ENCODE data around the gene DNASE2. TPM values are rescaled to one million over a fixed set of nuclear protein-coding genes. Genes with fewer than 3 reads are reported as not detected.

The DNASE2 gene
- total RNA-seq, 4 donors from 2014 or later: 26.6 to 37.4 (median 31.2) TPM

DNA sequence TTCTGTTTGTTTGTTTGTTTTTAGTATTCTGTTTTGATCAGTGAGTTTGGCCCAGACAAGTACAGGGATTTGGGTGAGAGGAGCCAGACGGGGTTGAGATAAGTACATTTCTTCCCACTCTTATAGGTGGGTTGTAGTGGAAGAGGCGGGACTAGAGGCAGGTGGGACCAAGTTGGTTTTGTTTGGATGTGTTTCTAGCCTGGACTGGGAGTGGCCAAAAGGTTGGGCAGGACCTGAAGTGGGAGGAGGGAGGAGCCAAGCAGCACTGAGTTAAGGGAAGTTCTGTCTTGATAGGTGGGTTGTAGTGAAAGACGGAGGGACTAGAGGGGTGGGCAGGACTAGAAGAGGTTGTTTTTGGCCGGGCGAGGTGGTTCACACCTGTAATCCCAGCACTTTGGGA is 9.0 kb downstream of the DNASE2 start:
- Histone ChIP-seq H3K4me3 (no peak overlapping the region), H3K9me3 (no peaks in the 10 kb centered on the region), H3K27me3 (peaks cover 0 to 22% (median 0%) of the 10 kb centered on the region in 4 donors), H3K27ac (replicated peaks in 1 of 4) (no peak overlapping the region), H3K36me3 (peaks cover 9 to 39% (median 24%) of the 10 kb centered on the region in 4 donors), H3K4me1 (peaks cover 6 to 20% (median 11%) of the 10 kb centered on the region in 4 donors)
- intact Hi-C loops (cut with DNase I): no loop called here
- no peak for DNase-seq (ENCODE audit: extremely low spot score)
- WGBS: 90% methylated on average over 5 of the region's 5 CpGs
- no peak for TF ChIP-seq EP300 (IDR thresholded peaks at IDR 0.05)
- no peak for TF ChIP-seq POLR2AphosphoS5 (IDR thresholded peaks at IDR 0.05)
- TF ChIP-seq, protein P1, sequence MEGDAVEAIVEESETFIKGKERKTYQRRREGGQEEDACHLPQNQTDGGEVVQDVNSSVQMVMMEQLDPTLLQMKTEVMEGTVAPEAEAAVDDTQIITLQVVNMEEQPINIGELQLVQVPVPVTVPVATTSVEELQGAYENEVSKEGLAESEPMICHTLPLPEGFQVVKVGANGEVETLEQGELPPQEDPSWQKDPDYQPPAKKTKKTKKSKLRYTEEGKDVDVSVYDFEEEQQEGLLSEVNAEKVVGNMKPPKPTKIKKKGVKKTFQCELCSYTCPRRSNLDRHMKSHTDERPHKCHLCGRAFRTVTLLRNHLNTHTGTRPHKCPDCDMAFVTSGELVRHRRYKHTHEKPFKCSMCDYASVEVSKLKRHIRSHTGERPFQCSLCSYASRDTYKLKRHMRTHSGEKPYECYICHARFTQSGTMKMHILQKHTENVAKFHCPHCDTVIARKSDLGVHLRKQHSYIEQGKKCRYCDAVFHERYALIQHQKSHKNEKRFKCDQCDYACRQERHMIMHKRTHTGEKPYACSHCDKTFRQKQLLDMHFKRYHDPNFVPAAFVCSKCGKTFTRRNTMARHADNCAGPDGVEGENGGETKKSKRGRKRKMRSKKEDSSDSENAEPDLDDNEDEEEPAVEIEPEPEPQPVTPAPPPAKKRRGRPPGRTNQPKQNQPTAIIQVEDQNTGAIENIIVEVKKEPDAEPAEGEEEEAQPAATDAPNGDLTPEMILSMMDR (IDR thresholded peaks at IDR 0.05): no peak
- no peak for TF ChIP-seq POLR2A (IDR thresholded peaks at IDR 0.05; ENCODE audit: low read depth)

DNA sequence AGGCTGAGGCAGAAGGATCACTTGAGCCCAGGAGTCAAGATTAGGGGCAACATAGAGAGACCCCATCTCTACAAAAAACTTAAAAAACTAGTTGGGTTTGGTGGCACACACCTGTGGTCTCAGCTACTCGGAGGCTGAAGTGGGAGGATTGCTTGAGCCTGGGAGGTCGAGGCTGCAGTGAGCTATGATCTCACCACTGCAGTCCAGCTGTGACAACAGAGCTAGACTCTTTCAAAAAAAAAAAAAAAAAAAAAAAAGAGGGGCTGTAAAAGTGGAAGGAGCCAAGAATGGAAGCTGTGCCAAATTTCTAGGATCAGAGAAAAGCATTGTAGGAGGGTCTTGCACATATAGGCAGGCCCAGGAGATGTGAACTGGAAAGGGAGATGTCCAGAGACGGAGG is 9.6 kb downstream of the DNASE2 start:
- Histone ChIP-seq H3K36me3 (peaks cover 3 to 34% (median 18%) of the 10 kb centered on the region in 4 donors), H3K4me1 (peaks cover 6 to 23% (median 14%) of the 10 kb centered on the region in 4 donors), H3K27ac (replicated peaks in 1 of 4) (no peak overlapping the region), H3K4me3 (no peak overlapping the region), H3K9me3 (no peaks in the 10 kb centered on the region), H3K27me3 (peaks cover 0 to 26% (median 0%) of the 10 kb centered on the region in 4 donors)
- no peak for DNase-seq (ENCODE audit: extremely low spot score)
- WGBS: 79% methylated on average over 3 of the region's 3 CpGs
- intact Hi-C loops (cut with DNase I): no loop called here
- TF ChIP-seq POLR2AphosphoS5 (IDR thresholded peaks at IDR 0.05) (no peak), EP300 (IDR thresholded peaks at IDR 0.05) (no peak), POLR2A (IDR thresholded peaks at IDR 0.05; ENCODE audit: low read depth) (no peak)
- TF ChIP-seq, protein P1 (IDR thresholded peaks at IDR 0.05): no peak

DNA sequence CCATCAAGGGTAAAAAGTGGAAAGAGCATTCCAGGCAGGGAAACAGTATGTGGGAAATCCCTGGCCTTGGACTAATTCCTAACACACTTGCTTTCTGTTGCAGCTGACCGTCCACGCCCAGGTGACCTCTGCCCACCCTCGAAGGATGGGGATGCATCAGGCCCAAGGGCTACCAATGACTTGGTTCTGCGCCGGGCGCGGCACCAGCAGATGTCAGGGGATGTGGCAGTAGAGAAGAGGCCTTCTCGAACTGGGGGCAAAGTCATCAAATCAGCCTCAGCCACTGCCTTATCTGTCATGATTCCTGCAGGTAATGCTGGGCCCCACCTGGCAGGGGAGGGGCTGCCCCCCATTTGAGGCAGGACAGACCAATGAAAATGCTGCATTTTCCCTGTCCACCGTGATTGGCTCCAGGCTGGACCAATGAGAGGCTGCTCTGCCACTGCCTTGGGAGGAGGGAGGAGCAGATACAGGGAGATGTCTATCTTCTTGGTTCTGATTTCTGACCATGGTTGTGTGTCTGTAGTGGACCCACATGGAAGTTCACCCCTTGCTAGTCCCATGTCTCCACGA is 12.6 kb downstream of the DNASE2 start:
- H3K4me3 ChIP-seq: no peak overlapping the region
- intact Hi-C loops (cut with DNase I): no loop called here
- WGBS: 98% methylated on average over 7 of the region's 10 CpGs

DNA sequence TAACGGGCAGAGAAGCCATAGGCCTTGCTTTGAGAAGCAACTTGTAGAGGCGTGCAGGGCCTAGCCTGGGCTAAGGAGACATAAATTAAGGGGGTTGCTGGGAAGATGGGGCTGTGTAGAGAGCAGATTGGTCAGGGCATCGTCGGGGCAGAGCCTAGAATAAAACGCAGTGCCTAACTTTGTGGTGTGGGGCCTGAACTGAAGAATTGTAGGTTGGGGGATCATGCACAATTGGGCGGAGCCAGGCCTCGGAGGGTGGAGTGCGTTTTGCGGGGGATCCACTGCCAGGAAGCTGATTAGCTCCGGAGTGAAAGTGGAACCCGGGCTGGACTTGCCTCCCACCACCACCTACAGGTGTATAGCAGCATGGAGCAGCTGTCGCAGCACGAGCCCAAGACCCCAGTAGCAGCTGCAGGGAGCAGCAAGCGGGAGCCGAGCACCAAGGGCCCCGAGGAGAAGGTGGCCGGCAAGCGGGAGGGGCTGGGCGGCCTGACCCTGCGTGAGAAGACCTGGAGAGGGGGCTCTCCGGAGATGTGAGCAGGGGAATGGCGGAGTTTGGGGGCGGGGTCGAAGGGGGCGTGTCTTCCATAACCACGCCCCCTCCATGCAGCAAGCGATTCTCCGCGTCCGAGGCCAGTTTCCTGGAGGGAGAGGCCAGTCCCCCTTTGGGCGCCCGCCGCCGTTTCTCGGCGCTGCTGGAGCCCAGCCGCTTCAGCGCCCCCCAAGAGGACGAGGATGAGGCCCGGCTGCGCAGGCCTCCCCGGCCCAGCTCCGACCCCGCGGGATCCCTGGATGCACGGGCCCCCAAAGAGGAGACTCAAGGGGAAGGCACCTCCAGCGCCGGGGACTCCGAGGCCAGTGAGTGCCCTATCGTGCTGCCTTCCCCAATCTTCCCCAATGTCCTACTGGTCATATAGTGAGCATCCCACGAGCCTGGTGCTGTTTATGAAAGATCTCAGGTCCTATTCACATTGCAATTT is 13.8 kb downstream of the DNASE2 start:
- H3K36me3 ChIP-seq: no peaks in the 10 kb centered on the region
- TF ChIP-seq EP300 (IDR thresholded peaks at IDR 0.05) (no peak), POLR2AphosphoS5 (IDR thresholded peaks at IDR 0.05) (no peak), POLR2A (IDR thresholded peaks at IDR 0.05; ENCODE audit: low read depth) (no peak)
- TF ChIP-seq, protein P1 (IDR thresholded peaks at IDR 0.05): no peak
- intact Hi-C loops (cut with DNase I): no loop called here
- H3K27ac ChIP-seq (replicated peaks in 1 of 4): no peak overlapping the region
- peak overlapping the region; percentile 41 to 53 (median 46) for H3K4me3 ChIP-seq
- peaks cover 0 to 40% (median 0%) of the 10 kb centered on the region in 4 donors for H3K27me3 ChIP-seq
- 17% methylated on average over 27 of the region's 51 CpGs for WGBS
- H3K9me3 ChIP-seq: no peaks in the 10 kb centered on the region
- no peak for DNase-seq (ENCODE audit: extremely low spot score)
- H3K4me1 ChIP-seq: peaks cover 6 to 11% (median 10%) of the 10 kb centered on the region in 4 donors

More for the DNA sequence above, 12.6 kb downstream of the DNASE2 start:
- Histone ChIP-seq H3K36me3 (peaks cover 0 to 3% (median 0%) of the 10 kb centered on the region in 4 donors), H3K9me3 (no peaks in the 10 kb centered on the region), H3K4me1 (peaks cover 6 to 18% (median 13%) of the 10 kb centered on the region in 4 donors), H3K27ac (replicated peaks in 1 of 4) (no peak overlapping the region), H3K27me3 (peaks cover 0 to 40% (median 0%) of the 10 kb centered on the region in 4 donors)
- TF ChIP-seq, protein P1 (IDR thresholded peaks at IDR 0.05): no peak
- DNase-seq (ENCODE audit: extremely low spot score): no peak

All from esophagus muscularis mucosa (tissue), 4 donors.